PC-3 (cell line): ENCODE data around the gene TCF3.

Experiments used
- EZH2 ChIP-seq: fragments of 300-600 bp; sonication (generic); IDR thresholded peaks from one replicate; pipeline ENCODE4 v1.6.1; 2017; ENCODE audit warnings: antibody characterized with exemption, mild to moderate bottlenecking, low read length; ENCODE audit not compliant: unreplicated experiment
- TF ChIP-seq, protein P1 (sequence below): fragments of 300-600 bp; sonication (generic); conservative IDR thresholded peaks from 2 replicates; pipeline ENCODE4 v1.5.1; 2017; ENCODE audit warnings: antibody characterized with exemption, low read depth, mild to moderate bottlenecking, low read length

DNA sequence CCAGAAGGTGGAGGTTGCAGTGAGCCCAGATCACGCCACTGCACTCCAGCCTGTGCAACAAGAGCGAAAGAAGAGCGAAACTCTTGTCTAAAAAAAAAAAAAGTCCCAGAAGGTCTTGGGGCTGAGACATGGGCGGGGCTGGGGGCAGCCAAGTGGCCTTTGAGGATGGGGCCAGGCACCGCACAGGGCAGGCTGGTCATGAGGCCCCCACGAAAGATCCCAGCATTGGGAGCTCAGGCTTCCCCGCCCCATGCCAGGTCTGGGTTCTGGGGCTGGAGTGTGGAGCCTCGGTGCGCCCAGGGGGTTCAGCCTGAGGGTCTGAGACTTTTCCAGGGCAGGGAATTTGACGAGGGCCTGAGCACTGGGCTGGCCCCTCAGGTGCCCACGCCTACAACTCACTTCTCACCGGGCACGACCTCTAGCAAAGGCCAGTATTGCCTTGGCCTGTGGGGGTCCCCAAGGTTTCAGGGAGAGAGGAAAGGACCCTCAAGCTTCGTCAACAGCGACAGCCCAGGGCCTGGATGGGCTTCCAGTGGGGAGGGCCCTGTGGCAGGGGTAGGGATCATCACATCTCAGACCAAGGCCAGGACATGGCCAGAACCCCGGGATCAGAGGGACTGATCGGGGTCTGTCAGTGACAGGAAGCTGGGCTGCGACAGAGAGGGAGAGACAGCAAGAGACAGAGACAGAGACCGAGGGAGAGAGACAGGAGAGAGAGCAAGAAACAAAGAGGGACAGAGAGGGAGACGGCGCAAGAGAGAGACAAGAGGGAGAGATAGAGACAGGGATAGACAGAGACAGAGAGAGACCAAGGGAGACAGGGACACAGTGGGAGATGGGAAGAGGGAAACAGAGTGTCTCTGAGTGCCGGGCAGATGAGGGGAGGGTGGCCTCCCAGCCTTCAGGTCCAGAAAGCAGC, 76.8 kb downstream of the TCF3 start:
- TF ChIP-seq, protein P1, sequence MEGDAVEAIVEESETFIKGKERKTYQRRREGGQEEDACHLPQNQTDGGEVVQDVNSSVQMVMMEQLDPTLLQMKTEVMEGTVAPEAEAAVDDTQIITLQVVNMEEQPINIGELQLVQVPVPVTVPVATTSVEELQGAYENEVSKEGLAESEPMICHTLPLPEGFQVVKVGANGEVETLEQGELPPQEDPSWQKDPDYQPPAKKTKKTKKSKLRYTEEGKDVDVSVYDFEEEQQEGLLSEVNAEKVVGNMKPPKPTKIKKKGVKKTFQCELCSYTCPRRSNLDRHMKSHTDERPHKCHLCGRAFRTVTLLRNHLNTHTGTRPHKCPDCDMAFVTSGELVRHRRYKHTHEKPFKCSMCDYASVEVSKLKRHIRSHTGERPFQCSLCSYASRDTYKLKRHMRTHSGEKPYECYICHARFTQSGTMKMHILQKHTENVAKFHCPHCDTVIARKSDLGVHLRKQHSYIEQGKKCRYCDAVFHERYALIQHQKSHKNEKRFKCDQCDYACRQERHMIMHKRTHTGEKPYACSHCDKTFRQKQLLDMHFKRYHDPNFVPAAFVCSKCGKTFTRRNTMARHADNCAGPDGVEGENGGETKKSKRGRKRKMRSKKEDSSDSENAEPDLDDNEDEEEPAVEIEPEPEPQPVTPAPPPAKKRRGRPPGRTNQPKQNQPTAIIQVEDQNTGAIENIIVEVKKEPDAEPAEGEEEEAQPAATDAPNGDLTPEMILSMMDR, result no peak
- no peak for TF ChIP-seq EZH2
